Neural cell (in vitro differentiated cells): ENCODE results near the gene BCL2. TPM values are rescaled to one million over a fixed set of nuclear protein-coding genes. Genes with fewer than 3 reads are reported as not detected.

Experiments used
- H2AFZ ChIP-seq: fragments of 200-600, 300-800 bp; sonication (generic), shearing (Covaris generic); 2 replicates; pipeline ENCODE4 v1.6.0; 2014; ENCODE audit warnings: low read depth, mild to moderate bottlenecking, antibody characterized with exemption, low read length, moderate library complexity
- H3F3A ChIP-seq: fragments of 200-600 bp; shearing (Covaris generic); 2 replicates; pipeline ENCODE4 v1.6.1; 2016; ENCODE audit warnings: mild to moderate bottlenecking, moderate library complexity, mixed read lengths, antibody characterized with exemption, low read length; ENCODE audit not compliant: insufficient read depth, poor library complexity, severe bottlenecking
- H3K27ac ChIP-seq: fragments of 200-600, 300-800 bp; sonication (generic), shearing (Covaris generic); 2 replicates; pipeline ENCODE4 v1.5.1; 2014; ENCODE audit warnings: mild to moderate bottlenecking, low read length, moderate library complexity
- H3K27me3 ChIP-seq: fragments of 300-800, 200-600 bp; sonication (generic), shearing (Covaris generic); 2 replicates; pipeline ENCODE4 v1.6.0; 2014; ENCODE audit warnings: mild to moderate bottlenecking, low read depth, low read length, moderate library complexity; ENCODE audit not compliant: insufficient read depth
- H3K36me3 ChIP-seq: fragments of 300-800, 200-600 bp; sonication (generic), shearing (Covaris generic); 2 replicates; pipeline ENCODE4 v1.5.1; 2014; ENCODE audit warnings: mild to moderate bottlenecking, antibody characterized with exemption, low read length, moderate library complexity; ENCODE audit not compliant: insufficient read depth
- H3K4me2 ChIP-seq: fragments of 300-800, 200-600 bp; sonication (generic), shearing (Covaris generic); 2 replicates; pipeline ENCODE4 v1.6.0; 2014; ENCODE audit warnings: mild to moderate bottlenecking, low read length
- H3K4me3 ChIP-seq: fragments of 300-800, 200-600 bp; sonication (generic), shearing (Covaris generic); 2 replicates; pipeline ENCODE4 v1.5.1; 2014; ENCODE audit warnings: mild to moderate bottlenecking, low read length, moderate library complexity
- H3K79me2 ChIP-seq: fragments of 200-600 bp; shearing (Covaris generic); replicated peaks from 2 replicates; pipeline ENCODE4 v1.6.0; 2014; ENCODE audit warnings: mild to moderate bottlenecking, low read length, moderate library complexity; ENCODE audit not compliant: insufficient read depth
- H3K9ac ChIP-seq: fragments of 300-800, 200-600 bp; sonication (generic), shearing (Covaris generic); 2 replicates; pipeline ENCODE4 v1.6.1; 2016; ENCODE audit warnings: mild to moderate bottlenecking, low read length, mixed read lengths
- H3K9me2 ChIP-seq: fragments of 200-600 bp; shearing (Covaris generic); 2 replicates; pipeline ENCODE4 v1.6.1; 2016; ENCODE audit warnings: mild to moderate bottlenecking, low read length, mixed read lengths; ENCODE audit not compliant: insufficient read depth
- H3K9me3 ChIP-seq: fragments of 200-600, 300-800 bp; sonication (generic), shearing (Covaris generic); 2 replicates; pipeline ENCODE4 v1.6.1; 2016; ENCODE audit warnings: mild to moderate bottlenecking, mixed run types, low read length, moderate library complexity, mixed read lengths
- H4K20me1 ChIP-seq: fragments of 200-600 bp; shearing (Covaris generic); 2 replicates; pipeline ENCODE4 v1.6.1; 2016; ENCODE audit warnings: mild to moderate bottlenecking, mixed run types; ENCODE audit not compliant: insufficient read depth
- EP300 ChIP-seq: fragments of 450-650 bp; conservative IDR thresholded peaks from 2 replicates; pipeline ENCODE4 v1.6.1; 2014; ENCODE audit warnings: antibody characterized with exemption, mild to moderate bottlenecking, moderate library complexity; ENCODE audit not compliant: poor library complexity, severe bottlenecking
- EZH2 ChIP-seq: fragments of 200-600, 300-800 bp; shearing (Covaris generic), sonication (generic); IDR thresholded peaks from 2 replicates; pipeline ENCODE4 v1.6.1; 2014; ENCODE audit warnings: antibody characterized with exemption, low read length, borderline replicate concordance, mild to moderate bottlenecking; ENCODE audit not compliant: insufficient read depth, poor library complexity, severe bottlenecking
- MXI1 ChIP-seq: fragments of 450-650 bp; conservative IDR thresholded peaks from 2 replicates; pipeline ENCODE4 v1.6.1; 2014; ENCODE audit warnings: antibody characterized with exemption, mild to moderate bottlenecking; ENCODE audit not compliant: poor library complexity, severe bottlenecking
- POLR2AphosphoS5 ChIP-seq: IDR thresholded peaks from 2 replicates; pipeline ENCODE4 v1.6.1; 2012
- RAD21 ChIP-seq: fragments of 450-650 bp; conservative IDR thresholded peaks from 2 replicates; pipeline ENCODE4 v1.6.1; 2014; ENCODE audit warnings: antibody characterized with exemption, mild to moderate bottlenecking, moderate library complexity
- SMC3 ChIP-seq: fragments of 450-650 bp; conservative IDR thresholded peaks from 2 replicates; pipeline ENCODE4 v1.6.1; 2014; ENCODE audit warnings: antibody characterized with exemption, mild to moderate bottlenecking, moderate library complexity; ENCODE audit not compliant: poor library complexity
- TAF1 ChIP-seq: IDR thresholded peaks from 2 replicates; pipeline ENCODE4 v1.6.1; 2012; ENCODE audit warnings: low read depth
- polyA plus RNA-seq: library from polyadenylated mRNA; depleted of rRNA; stranded (reverse); fragments of >200 nt; gene quantifications from 2 replicates; pipeline ENCODE4 v1.2.3, GENCODE V29; 2014
- TF ChIP-seq, protein P1 (sequence below): IDR thresholded peaks from 2 replicates; pipeline ENCODE4 v1.6.1; 2012; ENCODE audit warnings: borderline replicate concordance
- TF ChIP-seq, protein P2 (sequence below): fragments of 450-650 bp; IDR thresholded peaks from 2 replicates; pipeline ENCODE4 v1.5.1; 2014; ENCODE audit warnings: antibody characterized with exemption, mild to moderate bottlenecking, moderate library complexity; ENCODE audit not compliant: poor library complexity, severe bottlenecking

The BCL2 gene
- polyA plus RNA-seq, 1 donor from 2014 or later = 3.4 TPM

DNA sequence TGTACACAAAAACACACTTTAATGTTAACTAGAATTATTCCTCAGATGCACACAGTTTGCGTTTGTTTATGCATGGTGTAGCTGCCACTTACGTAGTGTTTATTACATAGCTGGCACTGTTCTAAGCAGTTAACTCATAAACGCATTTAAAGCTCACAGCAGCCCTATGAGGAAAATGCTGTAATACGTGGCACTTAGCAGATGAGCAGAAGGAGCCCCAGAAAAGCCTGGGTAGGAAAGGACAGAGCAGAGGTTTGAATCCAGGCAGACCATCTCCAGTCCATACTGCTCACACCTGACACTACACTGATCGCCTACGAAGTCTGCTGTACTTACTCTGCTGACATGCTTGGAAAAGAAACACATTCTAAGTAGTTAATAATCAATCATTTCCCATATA, 66.6 kb downstream of the BCL2 start:
- Histone ChIP-seq H2AFZ (no peak overlapping the region), H3K4me3 (no peak overlapping the region), H3K36me3 (no peaks in the 10 kb centered on the region), H3K4me2 (no peak overlapping the region), H4K20me1 (no peaks in the 10 kb centered on the region), H3K79me2 (no peaks in the 10 kb centered on the region), H3K27ac (no peak overlapping the region), H3K9me2 (no peaks in the 10 kb centered on the region), H3F3A (no peaks in the 10 kb centered on the region), H3K9ac (no peak overlapping the region), H3K9me3 (no peaks in the 10 kb centered on the region), H3K27me3 (no peaks in the 10 kb centered on the region)
- TF ChIP-seq RAD21 (no peak), EZH2 (no peak), MXI1 (no peak), EP300 (no peak), TAF1 (no peak), SMC3 (no peak), POLR2AphosphoS5 (no peak)
- TF ChIP-seq, protein P1, sequence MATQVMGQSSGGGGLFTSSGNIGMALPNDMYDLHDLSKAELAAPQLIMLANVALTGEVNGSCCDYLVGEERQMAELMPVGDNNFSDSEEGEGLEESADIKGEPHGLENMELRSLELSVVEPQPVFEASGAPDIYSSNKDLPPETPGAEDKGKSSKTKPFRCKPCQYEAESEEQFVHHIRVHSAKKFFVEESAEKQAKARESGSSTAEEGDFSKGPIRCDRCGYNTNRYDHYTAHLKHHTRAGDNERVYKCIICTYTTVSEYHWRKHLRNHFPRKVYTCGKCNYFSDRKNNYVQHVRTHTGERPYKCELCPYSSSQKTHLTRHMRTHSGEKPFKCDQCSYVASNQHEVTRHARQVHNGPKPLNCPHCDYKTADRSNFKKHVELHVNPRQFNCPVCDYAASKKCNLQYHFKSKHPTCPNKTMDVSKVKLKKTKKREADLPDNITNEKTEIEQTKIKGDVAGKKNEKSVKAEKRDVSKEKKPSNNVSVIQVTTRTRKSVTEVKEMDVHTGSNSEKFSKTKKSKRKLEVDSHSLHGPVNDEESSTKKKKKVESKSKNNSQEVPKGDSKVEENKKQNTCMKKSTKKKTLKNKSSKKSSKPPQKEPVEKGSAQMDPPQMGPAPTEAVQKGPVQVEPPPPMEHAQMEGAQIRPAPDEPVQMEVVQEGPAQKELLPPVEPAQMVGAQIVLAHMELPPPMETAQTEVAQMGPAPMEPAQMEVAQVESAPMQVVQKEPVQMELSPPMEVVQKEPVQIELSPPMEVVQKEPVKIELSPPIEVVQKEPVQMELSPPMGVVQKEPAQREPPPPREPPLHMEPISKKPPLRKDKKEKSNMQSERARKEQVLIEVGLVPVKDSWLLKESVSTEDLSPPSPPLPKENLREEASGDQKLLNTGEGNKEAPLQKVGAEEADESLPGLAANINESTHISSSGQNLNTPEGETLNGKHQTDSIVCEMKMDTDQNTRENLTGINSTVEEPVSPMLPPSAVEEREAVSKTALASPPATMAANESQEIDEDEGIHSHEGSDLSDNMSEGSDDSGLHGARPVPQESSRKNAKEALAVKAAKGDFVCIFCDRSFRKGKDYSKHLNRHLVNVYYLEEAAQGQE = no peak
- TF ChIP-seq, protein P2, sequence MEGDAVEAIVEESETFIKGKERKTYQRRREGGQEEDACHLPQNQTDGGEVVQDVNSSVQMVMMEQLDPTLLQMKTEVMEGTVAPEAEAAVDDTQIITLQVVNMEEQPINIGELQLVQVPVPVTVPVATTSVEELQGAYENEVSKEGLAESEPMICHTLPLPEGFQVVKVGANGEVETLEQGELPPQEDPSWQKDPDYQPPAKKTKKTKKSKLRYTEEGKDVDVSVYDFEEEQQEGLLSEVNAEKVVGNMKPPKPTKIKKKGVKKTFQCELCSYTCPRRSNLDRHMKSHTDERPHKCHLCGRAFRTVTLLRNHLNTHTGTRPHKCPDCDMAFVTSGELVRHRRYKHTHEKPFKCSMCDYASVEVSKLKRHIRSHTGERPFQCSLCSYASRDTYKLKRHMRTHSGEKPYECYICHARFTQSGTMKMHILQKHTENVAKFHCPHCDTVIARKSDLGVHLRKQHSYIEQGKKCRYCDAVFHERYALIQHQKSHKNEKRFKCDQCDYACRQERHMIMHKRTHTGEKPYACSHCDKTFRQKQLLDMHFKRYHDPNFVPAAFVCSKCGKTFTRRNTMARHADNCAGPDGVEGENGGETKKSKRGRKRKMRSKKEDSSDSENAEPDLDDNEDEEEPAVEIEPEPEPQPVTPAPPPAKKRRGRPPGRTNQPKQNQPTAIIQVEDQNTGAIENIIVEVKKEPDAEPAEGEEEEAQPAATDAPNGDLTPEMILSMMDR = no peak

DNA sequence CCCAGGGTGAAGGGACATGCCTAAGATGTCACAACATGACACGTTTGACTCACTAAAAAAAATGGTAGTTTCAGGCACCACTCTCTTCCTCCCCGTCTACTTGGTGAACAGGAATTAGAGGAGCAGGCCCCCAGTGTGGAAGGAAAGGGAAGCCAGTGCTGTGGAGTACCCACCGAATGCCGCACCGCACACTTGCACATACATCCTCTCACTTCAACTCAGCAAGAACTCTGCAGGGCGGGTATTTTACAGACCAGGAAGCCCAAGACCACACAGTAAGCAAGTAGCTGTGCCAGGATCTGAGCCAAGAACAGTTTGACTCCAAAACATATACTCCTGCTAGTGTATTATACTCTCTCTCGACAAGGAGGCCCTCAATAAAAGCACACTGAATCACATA, 69.8 kb downstream of the BCL2 start:
- Histone ChIP-seq H3K79me2 (no peaks in the 10 kb centered on the region), H4K20me1 (no peaks in the 10 kb centered on the region), H3K27ac (no peak overlapping the region), H3K36me3 (no peaks in the 10 kb centered on the region), H3K4me3 (no peak overlapping the region), H3K9me3 (no peaks in the 10 kb centered on the region), H3K27me3 (no peaks in the 10 kb centered on the region), H3K9me2 (no peaks in the 10 kb centered on the region), H3F3A (no peaks in the 10 kb centered on the region), H2AFZ (no peak overlapping the region), H3K4me2 (no peak overlapping the region), H3K9ac (no peak overlapping the region)
- TF ChIP-seq EZH2 (no peak), MXI1 (no peak), SMC3 (no peak)

DNA sequence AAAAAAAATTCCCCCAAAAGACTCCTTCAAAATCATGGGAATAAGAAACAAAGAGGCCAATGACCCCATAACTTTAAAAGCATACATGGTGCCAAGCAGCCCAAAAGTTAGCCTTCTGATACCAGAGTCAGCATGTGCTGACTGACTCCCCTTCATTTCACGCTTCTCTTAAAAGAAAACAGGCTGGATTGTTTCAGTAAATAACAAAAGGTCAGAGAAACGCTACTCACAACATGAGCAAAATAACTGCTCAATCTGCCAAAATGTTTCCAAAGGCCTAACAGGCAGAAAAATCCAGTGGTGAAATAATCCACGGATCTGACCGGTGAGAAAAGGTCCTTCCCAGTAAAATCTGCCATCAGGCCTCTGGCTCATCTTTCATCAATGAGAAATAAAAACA, 71.6 kb downstream of the BCL2 start:
- H3K36me3 ChIP-seq = no peaks in the 10 kb centered on the region
- no peak for TF ChIP-seq POLR2AphosphoS5
- TF ChIP-seq, protein P1 = no peak
- no peak for TF ChIP-seq EZH2
- TF ChIP-seq, protein P2 = no peak
- no peak for TF ChIP-seq RAD21
- no peak for TF ChIP-seq SMC3
- TF ChIP-seq TAF1 = no peak
- TF ChIP-seq EP300 = no peak
- no peak for TF ChIP-seq MXI1
- H3K79me2 ChIP-seq = no peaks in the 10 kb centered on the region
- no peaks in the 10 kb centered on the region for H3K27me3 ChIP-seq
- H2AFZ ChIP-seq = no peak overlapping the region
- H3K9me3 ChIP-seq = no peaks in the 10 kb centered on the region
- H3K27ac ChIP-seq = no peak overlapping the region
- no peak overlapping the region for H3K4me2 ChIP-seq
- H3K9ac ChIP-seq = no peak overlapping the region
- H3K4me3 ChIP-seq = no peak overlapping the region
- no peaks in the 10 kb centered on the region for H3F3A ChIP-seq
- H3K9me2 ChIP-seq = no peaks in the 10 kb centered on the region
- no peaks in the 10 kb centered on the region for H4K20me1 ChIP-seq
